ENCODE results near the gene PSME2. TPM values are rescaled to one million over a fixed set of nuclear protein-coding genes. Genes with fewer than 3 reads are reported as not detected.

PSME2 gene
- 114 and 116 TPM in 2 replicates for total RNA-seq

GRCh38 chr14:24146453-24146977 is at the start of gene PSME2:
TSS of gene PSME2 (minus strand) at chr14:24146610. CDS start at chr14:24146581, 29 bp downstream.

DNA sequence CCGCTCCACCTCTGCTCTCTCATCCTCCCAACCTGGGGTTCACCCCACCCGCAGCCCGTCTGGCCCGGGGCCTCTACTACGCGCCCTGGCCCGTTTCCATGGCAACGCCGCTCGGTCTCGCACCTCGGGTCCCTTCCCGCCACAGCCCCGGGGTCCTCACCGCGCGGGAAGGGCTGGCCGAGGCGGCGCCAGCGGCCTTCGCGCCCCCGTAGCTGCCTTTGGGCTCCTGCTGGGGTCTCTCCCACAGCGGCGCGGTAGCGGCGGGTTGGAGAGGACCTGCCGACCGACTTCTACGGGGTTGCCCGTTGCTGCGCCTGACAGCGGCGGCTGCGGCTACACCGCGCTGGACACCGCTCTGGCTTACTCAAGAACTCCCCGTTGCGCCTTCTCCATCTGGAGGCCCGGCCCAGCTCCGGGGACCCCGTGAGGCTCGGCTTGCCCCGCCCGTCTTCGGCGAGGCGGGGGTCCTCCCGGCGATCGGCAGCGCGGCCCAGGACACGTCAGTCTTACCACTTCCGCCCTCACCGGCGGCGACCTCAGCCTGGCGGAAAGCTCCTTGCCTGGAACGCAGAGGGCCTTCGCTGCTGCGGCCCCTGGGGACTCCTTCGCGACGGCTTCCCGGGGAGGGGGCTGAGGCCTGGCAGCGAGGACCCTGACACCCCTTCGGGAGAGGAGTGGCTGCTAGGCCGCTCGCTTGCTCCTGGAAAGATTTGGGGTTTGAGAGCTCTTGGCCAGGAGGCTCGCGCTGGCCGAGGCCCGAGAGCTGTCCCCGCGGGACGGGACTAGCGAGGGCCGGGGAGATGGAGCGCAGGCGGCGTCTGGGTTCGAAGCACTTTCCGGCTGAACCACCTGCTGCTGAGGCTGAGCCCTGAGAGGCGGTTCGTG is 49.0 kb upstream of the PSME2 start, which contains the start of gene TM9SF1:
Gene TM9SF1, minus strand, starts transcription at position 256 of the 885 bp plus-strand sequence. CDS start 422 bp downstream, outside the sequence.

GRCh38 chr14:24188251-24189058 is 42.0 kb upstream of the PSME2 start, which contains the start of gene IPO4:
TSS of gene IPO4 (minus strand) at chr14:24188816. CDS start at chr14:24188787, 29 bp downstream.

DNA sequence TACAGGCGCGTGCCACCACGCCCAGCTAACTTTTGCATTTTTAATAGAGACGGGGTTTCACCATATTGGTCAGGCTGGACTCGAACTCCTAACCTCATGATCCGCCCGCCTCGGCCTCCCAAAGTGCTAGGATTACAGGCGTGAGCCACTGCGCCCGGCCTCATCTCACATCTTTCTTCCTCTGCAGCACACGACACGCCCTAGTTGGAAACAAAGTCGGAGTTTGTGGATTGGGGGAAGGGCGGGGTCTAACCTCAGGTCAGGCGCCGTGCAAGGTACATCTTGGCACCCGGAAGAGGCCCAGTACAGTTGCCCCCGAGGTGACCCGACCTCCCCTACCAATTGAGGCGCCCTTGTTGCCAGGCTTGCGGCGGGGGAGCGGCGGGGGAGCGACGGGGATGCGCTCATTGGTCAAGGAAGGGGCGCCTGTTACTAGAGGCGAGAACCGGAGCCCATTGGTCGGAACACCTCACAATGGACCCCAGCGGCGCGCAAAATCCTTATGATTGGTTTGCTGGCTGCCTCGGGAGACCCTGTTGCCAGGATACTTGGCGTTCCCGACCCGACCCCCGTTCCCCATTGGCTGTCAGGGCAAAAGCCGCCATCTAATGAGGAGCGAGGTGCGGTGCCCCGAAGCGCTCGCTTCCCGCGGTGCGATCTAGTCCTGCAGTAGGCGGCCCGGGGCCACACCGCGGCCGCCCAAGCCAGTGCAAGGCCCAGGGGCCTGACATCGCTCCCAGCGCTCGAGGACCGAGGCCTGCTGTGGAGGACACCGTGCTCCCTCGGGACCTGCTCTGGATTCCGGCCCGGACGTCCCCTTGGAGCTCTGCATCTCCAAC is 25.2 kb upstream of the PSME2 start, which contains the start of gene REC8:
Gene REC8, plus strand, starts transcription at position 659 of the 839 bp plus-strand sequence. CDS start 473 bp downstream, outside the sequence.

DNA sequence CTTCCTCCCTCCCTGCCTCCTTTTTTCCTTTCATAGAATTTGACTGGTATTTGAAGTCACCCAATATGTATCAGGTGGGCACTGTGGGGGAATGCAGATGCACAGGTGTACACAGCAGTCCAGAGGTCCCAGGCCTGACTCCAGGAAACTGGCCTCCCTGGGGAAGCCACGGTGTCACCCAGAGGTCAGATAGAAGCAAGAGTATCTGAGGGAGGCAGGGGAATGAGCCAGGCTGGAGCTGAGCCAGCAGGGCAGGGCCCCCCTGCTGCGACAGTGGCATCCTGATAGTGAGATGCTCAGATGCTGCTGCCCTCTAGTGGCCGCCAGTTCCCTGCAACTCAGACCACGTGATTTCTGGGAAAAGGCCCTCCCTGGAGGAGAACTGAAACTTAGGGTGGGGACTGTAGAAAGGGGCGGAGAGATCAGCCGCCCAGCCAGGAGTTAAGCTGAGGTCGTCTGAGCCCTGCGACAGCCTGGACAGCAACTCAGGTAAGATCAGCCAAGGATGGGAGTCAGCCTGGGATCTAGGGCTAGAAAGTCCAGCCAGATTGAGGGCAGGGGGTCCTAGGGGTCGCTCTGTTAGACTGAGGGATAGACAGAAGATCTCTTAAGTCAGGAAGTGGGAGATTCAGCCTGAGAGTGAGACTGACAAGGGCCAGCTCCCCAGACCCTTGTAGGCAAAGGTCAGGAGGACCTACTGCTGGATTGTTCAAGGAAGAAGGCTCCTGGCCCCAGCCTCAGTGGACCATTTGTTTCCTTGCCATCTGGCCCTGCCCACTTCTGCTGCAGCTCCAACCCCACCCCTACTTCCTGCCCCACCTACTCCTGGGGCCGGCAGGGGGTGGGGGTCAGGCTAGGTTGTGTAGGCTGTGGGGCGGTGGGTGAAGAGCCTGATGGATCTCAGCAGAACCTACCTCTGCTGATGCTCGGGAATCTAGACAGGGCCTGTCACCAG is 14.7 kb upstream of the PSME2 start, which contains the start of gene IRF9:
Gene IRF9, plus strand, starts transcription at position 416 of the 955 bp plus-strand sequence. CDS start 880 bp downstream, outside the sequence.

DNA sequence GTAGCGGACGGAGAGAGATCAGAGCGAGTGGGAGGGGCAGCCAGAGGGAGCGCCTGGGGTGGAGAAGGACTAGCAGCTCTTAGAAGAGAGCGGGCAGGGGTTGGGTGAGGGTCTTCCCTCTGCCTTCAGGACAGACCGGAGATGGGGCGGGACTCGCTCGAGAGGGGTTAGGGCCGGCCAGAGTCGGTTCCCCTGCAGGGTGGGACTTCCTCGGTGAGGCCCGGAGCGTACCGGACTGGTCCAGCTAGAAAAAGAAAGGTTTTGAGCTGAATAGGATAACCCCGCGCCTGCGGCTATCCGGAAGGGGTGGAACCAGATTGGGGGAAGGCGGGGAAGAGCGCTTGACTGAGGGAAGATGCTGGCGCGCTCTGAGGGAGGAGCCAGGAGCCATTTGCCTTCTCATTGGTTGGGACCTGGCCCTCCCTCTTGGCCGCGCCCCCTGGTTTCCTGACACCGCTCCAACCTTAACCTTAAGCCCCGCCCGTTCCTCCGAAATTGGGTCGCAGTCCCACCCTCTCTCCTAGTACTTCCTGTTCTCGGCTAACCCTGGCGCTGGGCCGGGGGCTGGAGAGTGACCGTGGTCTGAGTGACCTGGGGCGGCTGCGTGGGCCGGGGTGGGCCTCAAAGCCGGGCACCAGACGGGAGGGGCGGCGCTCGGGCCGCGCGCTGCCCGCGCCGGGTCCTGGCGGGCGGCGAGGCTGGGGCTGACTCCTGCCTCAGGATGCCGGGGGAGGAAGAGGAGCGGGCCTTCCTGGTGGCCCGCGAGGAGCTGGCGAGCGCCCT is 759 bp upstream of the PSME2 start, which contains the start of gene RNF31:
Gene RNF31, plus strand, starts transcription at position 521 of the 783 bp plus-strand sequence. Its CDS starts 201 bp downstream, at position 722.

GRCh38 chr14:24141097-24141880 is 5.1 kb downstream of the PSME2 start, which contains the start of gene EMC9:
TSS of gene EMC9 (minus strand) at chr14:24141591. CDS start at chr14:24141304, 287 bp downstream.

GRCh38 chr14:24135834-24136683 is 10.4 kb downstream of the PSME2 start, which contains the start of gene PSME1:
TSS of gene PSME1 (plus strand) at chr14:24136194. CDS start at chr14:24136263, 69 bp downstream.

GRCh38 chr14:24130380-24130716 is 16.1 kb downstream of the PSME2 start, which contains the start of gene FITM1:
TSS of gene FITM1 (plus strand) at chr14:24130659. CDS start at chr14:24131564, 905 bp downstream.

DNA sequence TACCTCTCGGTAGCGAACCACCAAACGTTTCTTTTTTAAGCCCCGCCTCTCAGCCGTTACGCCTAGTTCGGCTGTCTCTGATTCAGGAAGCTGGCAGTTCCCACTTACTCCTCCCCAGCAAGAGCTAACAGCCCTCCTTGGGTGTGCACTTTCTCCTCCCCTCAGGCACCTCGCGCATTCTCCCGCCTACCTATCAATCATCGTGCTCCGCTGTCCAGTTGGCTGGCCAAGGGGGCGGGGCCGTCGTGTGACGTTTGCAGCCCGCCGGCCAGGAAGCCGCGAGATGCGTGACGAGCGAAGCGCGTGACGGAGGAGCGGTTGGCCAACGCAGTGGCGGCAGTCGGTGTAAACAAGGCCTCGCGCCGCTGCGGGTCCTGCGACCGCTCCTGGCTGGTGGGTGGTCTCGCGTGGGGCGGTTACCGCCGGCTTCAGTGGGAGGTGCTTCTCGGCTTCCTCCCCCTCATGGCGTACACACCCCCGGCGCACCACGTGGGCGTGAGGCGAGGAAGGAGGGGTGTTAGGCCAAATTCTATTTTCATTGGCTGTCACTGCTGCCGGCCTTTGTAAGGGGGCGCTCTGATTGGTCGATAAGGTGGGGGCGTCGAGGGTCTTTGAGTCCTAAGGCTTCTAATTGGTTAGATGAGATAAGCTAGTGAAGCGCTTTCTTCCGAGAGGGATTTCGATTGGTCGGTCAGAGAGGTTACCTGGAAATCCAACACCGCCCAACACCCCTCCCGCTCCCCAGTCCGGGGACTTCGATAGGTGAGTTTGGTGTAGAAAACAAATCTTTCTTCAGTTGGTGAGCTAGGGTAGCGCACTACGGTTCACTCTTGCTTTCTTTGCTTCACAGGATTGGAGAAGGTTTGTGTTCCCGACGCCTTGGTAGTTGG is 31.6 kb downstream of the PSME2 start, which contains the start of the genes DCAF11 and NRL:
Gene DCAF11, plus strand, starts transcription at position 246 of the 890 bp plus-strand sequence. CDS start 818 bp downstream, outside the sequence.
Gene NRL, minus strand, starts transcription at position 418 of the 890 bp plus-strand sequence. CDS start 32,101 bp downstream, outside the sequence.

GRCh38 chr14:24093901-24094840 is 52.2 kb downstream of the PSME2 start, which contains the start of gene PCK2:
TSS of gene PCK2 (plus strand) at chr14:24094311. CDS start at chr14:24094406, 95 bp downstream.

